Astrocyte (in vitro differentiated cells and primary cell): Measurements from ENCODE around the gene LYZL1. TPM values are rescaled to one million over a fixed set of nuclear protein-coding genes. Genes with fewer than 3 reads are reported as not detected.
"Not testable (repeated sequence)": the region's sequence is repeated elsewhere in the genome, so short reads cannot be mapped to it uniquely, and the experiment has no call there.

Experiments
- DNase-seq: peaks from one replicate; pipeline ENCODE4 v3.0.0-alpha.2; 2010; ENCODE audit warnings: low read depth
- FAIRE-seq: peaks from 2 replicates; lab custom pipeline; 2011; peaks lifted over from hg19 to GRCh38; lab: Jason Lieb, UNC
- H2AFZ ChIP-seq: 2 replicates; pipeline ENCODE4 v1.6.0; 2012; ENCODE audit warnings: low read depth, low read length, inconsistent platforms
- H3K27ac ChIP-seq: 2 replicates; pipeline ENCODE4 v1.5.1; 2011; ENCODE audit warnings: low read depth, low read length, inconsistent platforms
- H3K27me3 ChIP-seq: 2 replicates; pipeline ENCODE4 v1.6.0; 2011; ENCODE audit warnings: low read length, inconsistent platforms; ENCODE audit not compliant: insufficient read depth
- H3K36me3 ChIP-seq: 2 replicates; pipeline ENCODE4 v1.5.1; 2011; ENCODE audit warnings: low read length, inconsistent platforms; ENCODE audit not compliant: insufficient read depth
- H3K4me1 ChIP-seq: 2 replicates; pipeline ENCODE4 v1.5.1; 2011; ENCODE audit warnings: low read length, inconsistent platforms; ENCODE audit not compliant: insufficient read depth
- H3K4me2 ChIP-seq: 2 replicates; pipeline ENCODE4 v1.6.0; 2012; ENCODE audit warnings: low read length, inconsistent platforms
- H3K4me3 ChIP-seq: 2 replicates; pipeline ENCODE4 v1.5.1; 2011; ENCODE audit warnings: low read depth, mild to moderate bottlenecking, low read length, inconsistent platforms; ENCODE audit not compliant: insufficient read depth
- H3K79me2 ChIP-seq: 2 replicates; pipeline ENCODE4 v1.6.0; 2012; ENCODE audit warnings: mild to moderate bottlenecking, low read length, inconsistent platforms; ENCODE audit not compliant: insufficient read depth
- H3K9ac ChIP-seq: 2 replicates; pipeline ENCODE4 v1.6.0; 2012; ENCODE audit warnings: mild to moderate bottlenecking, low read length, inconsistent platforms
- H3K9me3 ChIP-seq: 2 replicates; pipeline ENCODE4 v1.5.1; 2012; ENCODE audit warnings: low read depth, mild to moderate bottlenecking, low read length, inconsistent platforms; ENCODE audit not compliant: insufficient read depth
- H4K20me1 ChIP-seq: 2 replicates; pipeline ENCODE4 v1.6.0; 2012; ENCODE audit warnings: low read length, inconsistent platforms; ENCODE audit not compliant: insufficient read depth
- H3K27ac Mint-ChIP-seq: one replicate; pipeline ENCODE4 v1.8.0; 2021; ENCODE audit warnings: mild to moderate bottlenecking, mixed read lengths; ENCODE audit not compliant: unreplicated experiment
- H3K27me3 Mint-ChIP-seq: one replicate; pipeline ENCODE4 v1.8.0; 2021; ENCODE audit warnings: low read depth, mixed read lengths; ENCODE audit not compliant: unreplicated experiment
- H3K36me3 Mint-ChIP-seq: one replicate; pipeline ENCODE4 v1.8.0; 2021; ENCODE audit warnings: low read depth, mixed read lengths; ENCODE audit not compliant: unreplicated experiment
- H3K4me1 Mint-ChIP-seq: one replicate; pipeline ENCODE4 v1.8.0; 2021; ENCODE audit warnings: low read depth, mixed read lengths; ENCODE audit not compliant: unreplicated experiment
- H3K4me3 Mint-ChIP-seq: one replicate; pipeline ENCODE4 v1.8.0; 2021; ENCODE audit warnings: mild to moderate bottlenecking, moderate library complexity, mixed read lengths; ENCODE audit not compliant: unreplicated experiment
- H3K9me3 Mint-ChIP-seq: one replicate; pipeline ENCODE4 v1.8.0; 2021; ENCODE audit warnings: mild to moderate bottlenecking, mixed read lengths; ENCODE audit not compliant: unreplicated experiment
- EZH2 ChIP-seq: IDR thresholded peaks from 2 replicates; pipeline ENCODE4 v1.6.1; 2012; ENCODE audit warnings: mild to moderate bottlenecking, low read length, inconsistent platforms; ENCODE audit not compliant: insufficient read depth
- total RNA-seq: library from RNA; stranded (reverse); gene quantifications from 2 replicates; pipeline ENCODE4 v1.2.1, GENCODE V29; 2021
- TF ChIP-seq, protein P1 (sequence below): IDR thresholded peaks from 2 replicates; pipeline ENCODE4 v1.5.1; 2011; ENCODE audit warnings: low read depth, mild to moderate bottlenecking, inconsistent platforms, low read length, moderate library complexity; ENCODE audit not compliant: insufficient read depth

The LYZL1 gene
- total RNA-seq, 1 donor from 2014 or later: not detected

GRCh38 chr10:29309465-29309864, 20.6 kb downstream of the LYZL1 start:
- Mint-ChIP-seq H3K4me3 (no peak overlapping the region), H3K36me3 (peaks cover 2% of the 10 kb centered on the region), H3K27ac (no peak overlapping the region), H3K4me1 (peaks cover 12% of the 10 kb centered on the region), H3K9me3 (peaks cover 3% of the 10 kb centered on the region), H3K27me3 (no peaks in the 10 kb centered on the region)
- Histone ChIP-seq H3K27ac (no peak overlapping the region), H3K4me2 (no peak overlapping the region), H2AFZ (no peak overlapping the region), H3K4me1 (peaks cover 5% of the 10 kb centered on the region), H3K9me3 (no peaks in the 10 kb centered on the region), H3K27me3 (no peaks in the 10 kb centered on the region), H4K20me1 (no peaks in the 10 kb centered on the region), H3K9ac (no peak overlapping the region), H3K36me3 (no peaks in the 10 kb centered on the region), H3K79me2 (no peaks in the 10 kb centered on the region), H3K4me3 (no peak overlapping the region)
- no peak for DNase-seq
- no peak for FAIRE-seq
- no peak for TF ChIP-seq EZH2
- TF ChIP-seq, protein P1, sequence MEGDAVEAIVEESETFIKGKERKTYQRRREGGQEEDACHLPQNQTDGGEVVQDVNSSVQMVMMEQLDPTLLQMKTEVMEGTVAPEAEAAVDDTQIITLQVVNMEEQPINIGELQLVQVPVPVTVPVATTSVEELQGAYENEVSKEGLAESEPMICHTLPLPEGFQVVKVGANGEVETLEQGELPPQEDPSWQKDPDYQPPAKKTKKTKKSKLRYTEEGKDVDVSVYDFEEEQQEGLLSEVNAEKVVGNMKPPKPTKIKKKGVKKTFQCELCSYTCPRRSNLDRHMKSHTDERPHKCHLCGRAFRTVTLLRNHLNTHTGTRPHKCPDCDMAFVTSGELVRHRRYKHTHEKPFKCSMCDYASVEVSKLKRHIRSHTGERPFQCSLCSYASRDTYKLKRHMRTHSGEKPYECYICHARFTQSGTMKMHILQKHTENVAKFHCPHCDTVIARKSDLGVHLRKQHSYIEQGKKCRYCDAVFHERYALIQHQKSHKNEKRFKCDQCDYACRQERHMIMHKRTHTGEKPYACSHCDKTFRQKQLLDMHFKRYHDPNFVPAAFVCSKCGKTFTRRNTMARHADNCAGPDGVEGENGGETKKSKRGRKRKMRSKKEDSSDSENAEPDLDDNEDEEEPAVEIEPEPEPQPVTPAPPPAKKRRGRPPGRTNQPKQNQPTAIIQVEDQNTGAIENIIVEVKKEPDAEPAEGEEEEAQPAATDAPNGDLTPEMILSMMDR: no peak

DNA sequence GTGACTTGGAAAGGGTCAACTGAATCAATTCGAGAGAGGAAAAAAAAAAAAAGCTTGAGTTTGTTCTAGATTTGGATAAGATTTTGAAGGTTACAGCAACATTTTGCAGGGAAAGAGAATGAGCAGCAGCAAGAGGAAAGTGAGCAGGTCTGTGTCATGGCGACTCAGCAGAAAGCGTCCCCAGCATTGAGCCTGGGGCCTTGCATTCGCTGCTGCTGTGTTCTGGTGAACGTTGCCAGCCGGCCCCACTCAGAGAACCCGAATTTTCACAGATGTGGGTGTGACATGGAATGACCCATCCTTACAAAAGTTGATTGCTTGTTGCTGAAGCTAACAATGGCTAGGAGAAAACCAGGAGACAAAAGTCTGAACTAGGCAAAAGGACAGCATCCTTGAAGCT, 21.6 kb downstream of the LYZL1 start:
- H3K27me3 Mint-ChIP-seq, H3K36me3 ChIP-seq, H3K79me2 ChIP-seq, FAIRE-seq, H3K9me3 ChIP-seq, H3K4me3 Mint-ChIP-seq, DNase-seq, H3K4me3 ChIP-seq, H3K9ac ChIP-seq, H3K4me1 Mint-ChIP-seq, H3K4me1 ChIP-seq, H3K27ac ChIP-seq, H3K27me3 ChIP-seq, H3K36me3 Mint-ChIP-seq, H4K20me1 ChIP-seq, H3K9me3 Mint-ChIP-seq, H3K4me2 ChIP-seq: not testable (repeated sequence)
- peak overlapping the region; percentile 17 for H2AFZ ChIP-seq
- H3K27ac Mint-ChIP-seq: peak overlapping the region; percentile 64

GRCh38 chr10:29313071-29313470, 24.2 kb downstream of the LYZL1 start:
- Mint-ChIP-seq H3K27me3 (no peaks in the 10 kb centered on the region), H3K4me3 (no peak overlapping the region), H3K9me3 (peaks cover 3% of the 10 kb centered on the region), H3K27ac (no peak overlapping the region), H3K36me3 (peaks cover 2% of the 10 kb centered on the region), H3K4me1 (peaks cover 12% of the 10 kb centered on the region)
- H3K27me3 ChIP-seq: no peaks in the 10 kb centered on the region
- H3K27ac ChIP-seq: no peak overlapping the region
- H3K79me2 ChIP-seq: no peaks in the 10 kb centered on the region
- no peaks in the 10 kb centered on the region for H3K9me3 ChIP-seq
- H3K9ac ChIP-seq: no peak overlapping the region
- no peaks in the 10 kb centered on the region for H4K20me1 ChIP-seq
- DNase-seq (no peak), FAIRE-seq (no peak)
- no peak overlapping the region for H2AFZ ChIP-seq
- peaks cover 13% of the 10 kb centered on the region for H3K4me1 ChIP-seq
- H3K36me3 ChIP-seq: no peaks in the 10 kb centered on the region
- H3K4me2 ChIP-seq: no peak overlapping the region
- TF ChIP-seq, protein P1: no peak
- TF ChIP-seq EZH2: no peak
- no peak overlapping the region for H3K4me3 ChIP-seq
